ENCODE measurements around the gene NARS2. TPM values are rescaled to one million over a fixed set of nuclear protein-coding genes. Genes with fewer than 3 reads are reported as not detected.
"Not testable (repeated sequence)": the region's sequence is repeated elsewhere in the genome, so short reads cannot be mapped to it uniquely, and the experiment has no call there.

NARS2 gene
- total RNA-seq, 1 donor from 2014 or later: 23.1 TPM

DNA sequence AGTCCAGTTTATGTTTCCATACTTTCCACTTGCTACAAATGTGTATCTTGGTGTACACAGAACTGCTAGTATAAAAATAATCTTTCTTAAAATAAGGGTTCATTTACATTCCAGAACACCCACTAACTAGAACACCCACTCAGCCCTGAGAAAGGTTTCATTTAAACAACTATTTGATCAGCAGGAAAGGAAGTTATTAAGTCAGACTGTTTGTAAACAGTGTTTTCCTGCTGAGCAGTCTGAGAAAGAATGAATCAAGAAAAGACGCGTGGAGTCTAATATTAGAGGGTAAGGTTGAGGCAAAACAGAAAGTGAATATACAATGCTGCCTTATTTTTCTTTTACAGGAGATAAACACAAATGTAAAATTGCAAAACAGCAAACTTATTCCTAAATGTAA, 32.7 kb downstream of the NARS2 start:
- no peak for DNase-seq (ENCODE audit: low spot score)

DNA sequence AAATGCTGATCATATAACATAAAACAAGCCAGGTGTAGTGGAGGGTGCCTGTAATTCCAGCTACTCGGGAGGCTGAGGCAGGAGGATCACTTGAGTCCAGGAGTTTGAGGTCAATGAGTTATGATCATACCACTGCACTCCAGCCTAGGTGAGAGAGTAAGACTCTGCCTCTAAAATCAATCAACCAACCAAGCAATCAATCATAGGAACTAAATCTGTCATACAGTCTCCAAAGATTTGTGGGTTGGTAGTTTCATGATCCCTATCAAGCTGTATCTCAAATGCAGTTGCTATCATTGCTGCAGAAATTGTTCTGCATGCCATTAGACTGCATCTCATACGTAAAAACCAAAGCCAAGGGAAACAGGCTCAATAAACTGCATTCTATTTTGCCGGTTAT, 33.1 kb downstream of the NARS2 start:
- no peak for DNase-seq (ENCODE audit: low spot score)

DNA sequence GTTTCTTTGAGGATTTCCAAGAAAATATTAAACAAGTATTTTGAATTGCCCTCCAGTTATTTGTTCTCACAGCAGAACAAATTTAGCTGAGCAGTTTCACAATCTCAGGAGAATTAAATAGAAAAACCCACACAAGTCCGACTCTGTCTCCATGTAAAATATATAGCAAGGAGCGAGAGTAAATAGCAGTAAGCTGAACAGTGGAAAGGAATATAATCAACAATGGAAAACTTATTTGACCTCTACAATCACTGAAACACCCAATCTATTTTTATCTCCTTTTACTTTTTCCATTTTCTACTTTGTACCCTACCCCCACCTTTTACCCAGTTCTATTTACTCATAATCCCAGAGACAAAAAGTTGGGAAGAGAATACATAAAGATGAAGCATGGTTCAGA, 34.4 kb downstream of the NARS2 start:
- DNase-seq (ENCODE audit: low spot score): no peak

DNA sequence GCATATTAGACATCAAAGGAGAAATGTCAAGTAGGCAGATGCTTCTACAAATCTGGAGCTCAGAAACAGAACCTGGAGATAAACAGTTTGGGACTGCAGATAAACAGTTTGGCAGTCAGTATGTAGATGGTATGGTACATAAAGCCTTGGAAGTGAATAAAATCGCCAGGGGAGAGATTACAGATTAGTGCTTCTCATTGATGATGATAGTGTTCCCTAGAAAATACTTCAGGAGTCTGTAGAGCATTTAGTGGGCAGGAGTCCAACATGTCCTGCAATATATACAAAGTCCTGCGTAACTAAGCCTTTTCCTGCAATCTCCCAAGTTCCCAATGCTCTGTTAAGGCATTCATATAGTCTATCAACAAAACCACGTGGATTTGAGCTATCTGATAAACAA, 35.2 kb downstream of the NARS2 start:
- no peak for DNase-seq (ENCODE audit: low spot score)

DNA sequence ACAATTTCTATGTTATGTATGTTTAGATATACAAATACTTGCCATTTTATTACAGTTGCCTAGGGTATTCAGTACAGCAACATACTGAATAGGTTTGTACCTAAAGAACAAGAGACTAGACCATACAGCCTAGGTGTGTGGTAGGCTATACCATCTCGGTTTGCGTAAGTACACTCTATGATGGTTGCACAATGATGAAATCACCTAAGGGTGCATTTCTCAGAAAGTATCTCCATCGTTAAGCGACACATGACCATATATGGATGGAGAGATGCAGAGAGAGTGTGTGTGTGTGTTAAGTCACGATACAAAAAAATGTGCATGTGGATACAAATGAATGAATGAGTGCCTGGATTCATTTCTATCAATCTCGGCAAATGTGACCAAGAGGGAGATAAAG, 37.7 kb downstream of the NARS2 start:
- no peak for DNase-seq (ENCODE audit: low spot score)

DNA sequence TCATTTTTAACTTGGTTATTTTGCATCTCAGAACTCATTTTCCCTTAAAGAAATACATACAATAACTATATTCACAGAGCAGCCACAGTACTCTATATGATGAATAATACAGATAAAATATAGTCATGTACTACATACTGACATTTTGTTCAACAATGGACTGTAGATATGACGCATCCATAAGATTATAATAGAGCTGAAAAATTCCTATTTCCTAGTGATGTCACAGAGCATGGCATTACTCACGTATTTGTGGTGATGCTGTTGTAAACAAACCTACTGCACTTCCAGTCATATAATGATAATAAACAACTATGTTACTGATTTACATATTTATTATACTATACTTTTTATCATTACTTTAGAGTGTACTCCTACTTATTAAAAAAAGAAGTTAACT, 38.7 kb downstream of the NARS2 start:
- DNase-seq (ENCODE audit: low spot score): no peak

DNA sequence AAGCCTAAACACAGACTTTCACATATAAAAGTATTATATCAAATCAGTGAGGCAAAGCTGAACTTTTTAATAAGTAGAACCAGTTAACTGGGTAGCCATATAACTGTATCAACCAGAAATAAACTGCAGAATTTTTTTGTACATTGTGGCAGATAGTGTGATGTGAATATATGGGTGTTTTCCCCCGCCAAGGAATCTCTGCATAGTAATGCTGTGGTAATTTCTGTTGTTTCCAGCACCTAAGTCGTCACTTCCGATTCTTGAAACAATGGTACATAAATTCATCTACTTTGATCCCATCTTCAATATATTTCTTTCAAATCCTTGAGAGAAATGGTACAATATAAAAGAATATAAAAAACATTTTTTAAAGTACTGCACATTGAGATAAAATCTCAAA, 39.6 kb downstream of the NARS2 start:
- DNase-seq (ENCODE audit: low spot score): no peak

DNA sequence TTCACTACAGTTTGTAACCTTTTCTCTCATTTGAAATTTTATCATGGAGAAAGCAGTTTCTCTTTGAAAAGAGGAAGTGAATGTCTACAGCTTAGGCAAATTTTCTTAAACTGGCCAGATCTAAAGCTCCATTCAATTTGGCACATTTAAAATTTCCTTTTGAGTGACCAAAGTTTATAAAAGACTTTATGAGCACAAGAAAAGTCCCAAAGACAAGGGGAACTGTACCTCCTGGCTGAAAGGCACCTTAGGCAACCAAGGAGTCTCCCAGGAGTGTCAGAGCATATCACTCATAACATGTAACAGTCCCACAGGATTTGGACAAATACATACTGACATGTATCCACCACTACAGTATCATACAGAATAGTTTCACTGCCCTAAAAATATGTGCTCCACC, 41.3 kb downstream of the NARS2 start:
- DNase-seq (ENCODE audit: low spot score): no peak

DNA sequence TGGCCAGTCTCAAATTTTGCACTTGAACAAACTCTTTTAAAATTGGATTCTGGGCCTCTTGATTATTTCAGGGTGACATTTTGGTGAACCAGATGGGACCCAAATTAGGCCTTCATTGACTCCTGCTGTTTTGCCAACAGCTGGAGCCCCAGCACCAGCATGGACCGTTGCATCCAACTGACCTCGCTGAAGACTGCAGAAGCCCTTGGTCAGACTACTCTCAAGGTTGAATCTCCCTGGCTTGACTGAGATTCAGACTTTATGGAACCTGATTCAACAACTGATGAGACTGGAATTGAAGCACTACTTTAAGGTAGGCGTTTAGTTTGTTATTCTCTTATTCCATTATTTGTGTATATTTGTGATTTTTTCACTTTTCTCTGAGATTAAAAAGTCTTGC, 41.7 kb downstream of the NARS2 start:
- DNase-seq (ENCODE audit: low spot score): no peak

DNA sequence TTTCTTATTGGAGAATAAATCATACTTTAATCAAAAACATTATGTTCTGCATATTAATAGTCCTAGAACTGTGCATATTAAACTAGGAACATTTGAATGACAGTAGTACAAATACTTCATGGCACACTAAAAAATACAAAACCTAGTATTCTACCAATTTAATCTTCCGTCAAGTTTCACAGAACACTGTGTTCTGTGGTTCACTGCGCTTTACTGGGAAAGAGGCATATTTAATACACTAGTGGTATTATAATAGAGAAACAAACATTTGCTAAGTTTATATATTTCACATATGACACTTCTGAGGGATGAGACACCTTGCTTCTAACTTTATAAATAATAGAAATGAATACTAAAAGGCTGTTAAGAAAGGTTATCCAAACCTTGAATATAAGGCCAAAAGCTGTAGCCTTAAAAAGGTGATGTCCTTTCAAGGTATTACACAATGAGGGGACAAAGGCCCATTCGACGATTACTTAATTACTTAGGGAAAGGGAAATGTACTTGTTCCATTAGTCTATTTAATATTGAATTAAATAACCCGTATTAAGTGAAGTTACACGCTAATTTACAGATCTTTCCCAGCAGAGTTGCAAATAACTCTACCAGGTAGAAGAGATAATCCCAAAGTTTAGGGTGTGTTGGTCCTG, 48.0 kb downstream of the NARS2 start:
- DNase-seq (ENCODE audit: low spot score): no peak

DNA sequence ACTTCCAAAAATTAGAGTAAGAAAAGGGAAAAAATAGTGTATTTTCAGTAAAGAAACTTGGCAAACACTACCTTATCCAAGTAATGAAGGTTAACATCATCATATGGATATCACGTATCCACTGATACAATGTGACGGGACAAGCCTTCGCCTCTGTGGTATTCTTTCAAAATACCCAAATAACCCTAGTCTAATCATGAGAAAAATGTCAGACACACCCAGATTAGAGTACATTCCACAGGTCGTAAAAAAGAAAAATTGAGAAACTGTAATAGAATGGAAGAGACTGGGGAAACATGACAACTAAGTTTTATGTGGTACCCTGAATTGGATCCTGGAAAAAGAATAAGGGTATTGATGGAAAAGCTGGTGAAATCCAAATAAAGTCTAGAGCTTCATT, 48.9 kb downstream of the NARS2 start:
- no peak for DNase-seq (ENCODE audit: low spot score)

DNA sequence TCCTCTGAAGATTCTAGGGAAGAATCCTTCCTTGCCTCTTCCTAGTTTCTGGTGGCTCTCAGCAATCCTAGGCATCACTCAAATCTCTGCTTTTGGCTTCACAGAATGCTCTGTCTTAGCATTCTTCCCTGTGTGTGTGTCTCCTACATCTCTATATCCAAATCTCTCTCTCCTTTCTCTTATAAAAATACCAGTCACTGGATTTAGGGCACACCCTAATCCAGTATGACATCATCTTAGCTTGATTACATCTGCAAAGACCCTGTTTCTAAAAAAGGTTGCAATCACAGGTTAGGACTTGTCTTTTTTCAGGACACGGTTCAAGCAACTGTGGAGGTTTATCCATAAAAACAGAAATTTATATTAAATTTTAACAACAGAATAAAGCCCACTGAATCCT, 54.4 kb downstream of the NARS2 start:
- DNase-seq (ENCODE audit: low spot score): no peak

DNA sequence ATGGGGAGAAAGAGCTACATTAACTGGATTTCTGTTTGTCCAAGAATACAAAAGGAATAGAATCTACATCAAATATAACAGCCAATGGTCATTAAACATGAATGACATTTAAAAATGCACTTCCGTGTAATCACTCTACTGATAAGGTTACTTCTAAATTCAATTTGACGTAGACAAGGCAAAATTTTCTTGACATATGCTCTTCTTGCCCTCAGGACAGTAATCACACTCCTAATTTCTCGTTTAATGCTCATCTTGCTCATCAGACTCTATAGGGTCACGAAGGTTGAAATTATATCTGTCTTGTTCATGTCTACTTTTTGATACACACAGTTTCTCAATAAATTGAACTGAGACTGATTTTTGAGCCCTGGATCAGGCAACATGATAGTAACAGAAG, 58.4 kb downstream of the NARS2 start:
- DNase-seq (ENCODE audit: low spot score): no peak

DNA sequence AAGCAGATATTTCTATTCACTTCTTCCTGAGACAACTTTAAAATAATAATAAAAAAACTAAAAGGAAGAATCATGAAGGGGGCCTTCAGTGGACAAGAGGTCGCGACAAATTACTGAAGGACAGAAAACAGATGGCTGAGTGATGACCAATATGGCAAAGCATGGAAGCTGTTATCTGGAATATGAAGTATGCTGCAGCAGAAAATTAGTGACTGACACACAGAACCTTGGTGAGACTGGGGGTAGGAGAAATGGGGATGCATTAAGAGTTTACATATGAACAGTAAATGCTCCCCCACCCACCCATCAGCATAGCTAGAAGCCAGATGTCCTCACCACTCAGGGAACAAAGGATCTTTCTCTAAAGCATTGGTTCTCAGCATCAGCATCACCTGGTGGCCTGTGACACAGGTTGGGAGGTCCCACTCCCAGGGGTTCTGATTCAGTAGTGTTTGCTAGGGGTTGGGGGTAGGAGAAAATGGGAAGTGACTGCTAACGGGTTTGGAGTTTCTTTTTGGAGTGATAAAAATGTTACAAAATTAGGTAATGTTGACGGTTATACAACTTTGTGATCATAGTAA, 59.7 kb downstream of the NARS2 start:
- no peak for DNase-seq (ENCODE audit: low spot score)

DNA sequence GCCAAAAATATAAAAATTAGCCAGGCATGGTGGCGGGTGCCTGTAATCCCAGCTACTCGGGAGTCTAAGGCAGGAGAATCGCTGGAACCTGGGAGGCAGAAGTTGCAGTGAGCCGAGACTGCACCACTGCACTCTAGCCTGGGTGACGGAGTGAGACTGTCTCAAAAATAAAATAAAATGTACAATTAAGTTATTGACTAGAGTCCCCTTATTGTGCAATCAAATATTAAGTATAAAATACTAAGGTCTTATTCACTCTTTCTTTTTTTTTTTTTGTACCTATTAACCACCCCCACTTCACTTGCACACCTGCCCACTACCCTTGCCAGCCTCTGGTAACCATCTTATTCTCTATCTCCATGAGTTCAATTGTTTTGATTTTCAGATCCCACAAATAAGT, 61.6 kb downstream of the NARS2 start:
- DNase-seq (ENCODE audit: low spot score): not testable (repeated sequence)

DNA sequence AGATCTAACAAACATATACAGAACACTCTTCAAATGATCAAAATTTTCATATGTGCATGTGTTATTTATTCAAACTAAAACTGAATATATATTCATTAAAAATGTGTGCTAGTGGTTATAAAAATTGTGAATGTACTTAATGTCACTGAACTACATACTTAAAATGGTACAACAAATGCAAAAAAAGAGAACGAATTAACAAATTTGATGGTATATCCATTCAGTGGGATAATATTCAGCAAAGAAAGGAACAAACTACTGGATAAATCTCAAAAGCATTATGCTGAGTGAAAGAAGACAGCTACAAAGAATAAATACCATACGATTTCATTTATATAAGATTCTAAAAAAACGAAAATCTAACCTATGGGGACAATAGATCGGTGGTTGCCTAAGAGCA, 64.1 kb downstream of the NARS2 start:
- DNase-seq (ENCODE audit: low spot score): no peak

DNA sequence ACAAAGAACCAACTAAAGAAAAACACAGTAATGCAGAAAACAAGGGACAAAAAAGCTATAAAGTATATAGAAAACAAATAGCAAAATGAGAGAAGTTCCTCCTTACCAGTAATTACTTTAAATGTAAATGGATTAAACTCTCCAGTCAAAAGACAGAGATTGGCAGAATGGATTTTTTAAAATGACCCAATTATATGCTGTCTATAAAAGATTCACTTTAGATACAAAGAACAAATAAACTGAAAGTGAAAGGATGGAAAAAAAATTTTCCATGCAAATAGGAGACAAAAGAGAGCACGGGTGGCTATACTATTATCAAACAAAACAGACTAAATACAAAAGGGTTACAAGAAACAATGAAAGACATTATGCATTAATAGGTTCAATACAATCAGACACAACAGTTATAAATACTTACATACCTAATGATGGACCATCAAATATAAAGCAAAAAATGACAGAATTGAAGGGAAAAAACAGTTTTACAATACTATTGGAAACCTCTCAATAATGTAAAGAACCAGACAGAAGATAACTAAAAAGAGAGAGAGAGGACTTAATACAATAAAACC, 64.6 kb downstream of the NARS2 start:
- no peak for DNase-seq (ENCODE audit: low spot score)

DNA sequence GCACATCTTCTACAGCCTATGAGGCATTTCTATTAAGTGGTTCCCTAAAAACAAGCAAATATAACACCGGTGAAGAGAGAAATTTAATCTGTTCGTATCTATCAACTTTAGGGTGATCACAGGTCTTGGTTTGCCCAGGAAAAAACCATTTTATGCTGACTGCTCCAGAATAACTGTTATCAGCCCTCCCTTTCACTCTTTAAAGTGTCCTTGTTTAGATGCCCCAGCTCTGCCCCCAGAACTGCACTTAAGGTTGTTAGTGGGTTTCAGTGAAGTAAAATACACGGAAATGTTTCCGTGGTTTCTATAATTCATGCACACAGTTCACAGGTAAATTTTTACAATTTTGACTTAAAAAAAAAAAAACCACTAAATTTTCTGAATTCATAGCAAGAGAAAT, 70.0 kb downstream of the NARS2 start:
- DNase-seq (ENCODE audit: low spot score): no peak

DNA sequence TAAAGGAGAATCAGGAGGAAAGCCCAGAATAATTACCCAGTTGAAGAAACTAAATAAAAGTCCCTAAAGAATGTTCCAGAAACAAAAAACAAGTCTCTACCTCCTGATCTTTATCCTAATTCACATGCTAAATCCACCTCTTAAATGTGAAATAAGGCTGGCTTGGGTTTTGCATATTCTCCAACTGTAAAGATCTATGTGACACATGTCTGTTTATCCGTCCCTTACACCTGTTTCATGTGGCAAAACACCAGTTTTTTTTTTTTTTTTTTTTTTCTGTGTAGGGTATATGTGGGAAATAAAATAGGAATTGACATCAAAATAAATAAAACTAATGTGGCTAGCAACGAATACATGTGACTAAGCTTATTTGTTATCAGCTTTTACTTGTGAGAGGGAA, 70.5 kb downstream of the NARS2 start:
- no peak for DNase-seq (ENCODE audit: low spot score)

DNA sequence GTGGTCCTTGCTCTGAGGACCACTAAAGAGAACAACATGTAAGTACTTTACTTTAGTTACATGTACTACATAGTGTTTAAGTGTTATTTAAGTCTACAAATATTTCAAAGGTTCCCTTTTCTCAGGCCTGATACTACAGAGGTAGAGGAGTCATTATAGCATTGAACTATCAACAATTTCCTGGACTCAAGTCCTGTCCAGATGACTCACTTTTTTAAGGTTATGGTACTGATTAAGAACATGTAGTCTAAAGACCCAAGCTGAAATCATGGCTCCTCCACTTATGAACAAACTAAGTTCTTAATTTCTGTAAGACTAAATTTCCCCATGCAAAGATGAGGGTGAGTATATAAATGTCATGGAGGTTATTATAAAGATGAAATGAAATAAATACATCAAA, 74.7 kb downstream of the NARS2 start:
- no peak for DNase-seq (ENCODE audit: low spot score)

DNA sequence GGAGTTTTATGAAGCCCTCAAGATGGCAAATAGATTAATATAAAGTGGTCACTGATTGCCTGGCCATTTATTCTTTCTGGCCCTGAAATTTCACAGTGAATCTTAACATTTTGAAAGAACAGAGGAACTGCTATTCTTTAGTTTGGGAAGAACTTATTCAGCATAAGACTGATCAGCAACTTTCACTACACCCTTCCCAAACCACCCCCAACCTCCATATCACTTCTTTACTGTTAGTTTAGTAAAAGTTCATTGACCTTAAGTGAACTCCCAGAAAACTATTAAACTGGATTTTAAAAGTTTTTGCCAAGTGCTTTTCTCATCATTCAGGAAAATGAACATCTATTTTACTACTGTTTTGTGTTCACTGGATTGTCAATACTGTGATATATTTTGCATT, 77.4 kb downstream of the NARS2 start:
- DNase-seq (ENCODE audit: low spot score): no peak

DNA sequence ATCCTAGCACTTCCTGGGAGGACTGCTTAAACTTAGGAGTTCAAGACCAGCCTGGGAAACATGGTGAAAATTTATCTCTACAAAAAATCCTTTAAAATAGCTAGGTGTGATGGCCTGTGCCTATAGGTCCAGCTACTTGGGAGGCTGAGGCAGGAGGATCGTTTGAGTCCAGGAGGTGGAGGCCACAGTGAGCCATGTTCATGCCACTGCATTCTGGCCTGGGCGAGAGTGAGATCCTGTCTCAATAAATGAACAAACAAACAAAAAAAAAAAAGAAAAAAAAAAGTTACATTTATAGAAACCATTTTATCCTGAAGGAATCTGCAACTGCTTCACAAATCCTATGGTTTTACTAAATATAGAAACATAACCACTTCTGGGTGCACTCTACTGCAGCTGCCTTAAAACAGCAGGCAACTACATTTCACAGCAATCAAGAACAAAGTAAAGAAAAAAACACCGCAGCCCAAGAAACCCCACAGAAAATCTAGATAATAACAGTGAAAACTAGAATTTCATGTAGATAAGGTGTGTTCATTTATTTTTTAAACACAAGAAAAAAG, 81.2 kb downstream of the NARS2 start:
- no peak for DNase-seq (ENCODE audit: low spot score)

DNA sequence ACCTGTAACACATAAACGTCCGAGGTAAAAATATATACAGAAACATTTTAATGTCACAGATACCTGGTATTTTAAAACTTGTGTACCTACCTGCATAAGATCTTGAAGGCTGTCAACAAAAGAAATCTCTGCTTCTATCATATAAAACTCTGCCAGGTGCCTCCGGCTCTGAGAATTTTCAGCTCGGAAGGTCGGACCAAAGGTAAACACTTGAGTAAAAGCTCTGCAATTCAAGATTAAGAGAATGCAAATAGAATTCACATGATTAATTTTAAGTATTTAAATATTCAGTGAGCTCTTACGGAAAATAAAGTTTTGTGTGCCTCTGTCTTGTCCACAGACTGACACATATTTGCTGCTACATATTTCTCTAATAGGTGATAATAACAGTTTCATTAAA, 81.7 kb downstream of the NARS2 start:
- DNase-seq (ENCODE audit: low spot score): no peak

DNA sequence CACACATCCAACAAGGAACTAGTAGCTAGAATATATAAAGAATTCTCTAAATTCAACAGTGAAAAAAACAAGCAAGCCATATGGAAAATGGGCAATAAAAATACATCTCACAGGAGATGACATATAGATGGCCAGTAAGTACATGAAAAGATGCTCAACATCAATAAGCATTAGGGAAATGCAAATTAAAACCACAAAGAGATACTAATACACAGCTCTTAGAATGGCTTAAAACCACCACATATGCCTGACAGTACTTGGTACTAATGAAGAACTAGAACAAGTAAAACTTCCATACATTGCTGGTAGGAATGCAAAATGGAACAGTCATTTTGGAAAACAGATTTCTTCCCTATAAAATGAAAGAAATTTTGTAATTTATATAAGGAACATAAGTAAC, 85.5 kb downstream of the NARS2 start:
- no peak for DNase-seq (ENCODE audit: low spot score)

All from ureter (tissue), 1 donor.